GM21515 (cell line): ENCODE results near the gene SURF6.
"Not testable (repeated sequence)": the region's sequence is repeated elsewhere in the genome, so short reads cannot be mapped to it uniquely, and the experiment has no call there.

Experiments used
- ATAC-seq: cut with Tn5 transposase; IDR thresholded peaks from one replicate; pipeline ENCODE4 v1.9.1; 2021; ENCODE audit not compliant: unreplicated experiment

SURF6 gene

DNA sequence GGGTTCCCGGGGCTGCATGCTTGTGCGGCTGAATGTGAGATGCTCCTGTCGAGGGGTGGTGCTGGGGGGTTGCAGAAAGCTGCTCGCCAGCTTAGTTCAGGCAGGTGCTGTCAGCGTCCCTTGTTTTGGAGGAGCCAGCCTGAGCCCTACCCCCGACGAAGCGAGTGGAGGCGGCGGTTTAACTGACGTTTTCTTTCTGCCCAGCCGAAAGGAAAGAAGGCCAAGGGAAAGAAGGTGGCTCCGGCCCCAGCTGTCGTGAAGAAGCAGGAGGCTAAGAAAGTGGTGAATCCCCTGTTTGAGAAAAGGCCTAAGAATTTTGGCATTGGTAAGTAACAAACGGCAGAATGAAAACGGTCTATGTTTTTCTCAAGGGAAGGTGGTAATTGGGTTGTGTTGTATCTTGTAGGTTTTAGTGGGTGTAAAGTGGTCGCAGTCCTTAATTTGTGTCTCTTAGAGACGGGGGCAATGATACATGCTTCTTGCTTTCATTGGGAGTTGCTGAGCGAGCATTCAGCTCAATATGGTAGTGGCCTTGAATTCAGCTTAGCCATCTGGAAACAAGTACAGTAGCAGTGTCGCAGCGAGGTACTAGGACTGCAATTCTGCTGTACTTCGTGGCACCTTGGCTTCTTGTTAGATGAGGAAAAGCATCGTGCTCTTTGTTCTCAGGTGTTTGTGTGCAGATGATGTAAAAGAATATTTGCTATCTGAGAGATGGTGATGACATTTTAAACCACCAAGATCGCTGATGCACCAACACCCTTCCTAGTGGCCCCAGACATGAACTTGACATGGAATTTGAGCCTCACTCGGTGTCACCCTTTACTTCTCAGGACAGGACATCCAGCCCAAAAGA, 13.0 kb upstream of the SURF6 start:
- ATAC-seq: no peak

DNA sequence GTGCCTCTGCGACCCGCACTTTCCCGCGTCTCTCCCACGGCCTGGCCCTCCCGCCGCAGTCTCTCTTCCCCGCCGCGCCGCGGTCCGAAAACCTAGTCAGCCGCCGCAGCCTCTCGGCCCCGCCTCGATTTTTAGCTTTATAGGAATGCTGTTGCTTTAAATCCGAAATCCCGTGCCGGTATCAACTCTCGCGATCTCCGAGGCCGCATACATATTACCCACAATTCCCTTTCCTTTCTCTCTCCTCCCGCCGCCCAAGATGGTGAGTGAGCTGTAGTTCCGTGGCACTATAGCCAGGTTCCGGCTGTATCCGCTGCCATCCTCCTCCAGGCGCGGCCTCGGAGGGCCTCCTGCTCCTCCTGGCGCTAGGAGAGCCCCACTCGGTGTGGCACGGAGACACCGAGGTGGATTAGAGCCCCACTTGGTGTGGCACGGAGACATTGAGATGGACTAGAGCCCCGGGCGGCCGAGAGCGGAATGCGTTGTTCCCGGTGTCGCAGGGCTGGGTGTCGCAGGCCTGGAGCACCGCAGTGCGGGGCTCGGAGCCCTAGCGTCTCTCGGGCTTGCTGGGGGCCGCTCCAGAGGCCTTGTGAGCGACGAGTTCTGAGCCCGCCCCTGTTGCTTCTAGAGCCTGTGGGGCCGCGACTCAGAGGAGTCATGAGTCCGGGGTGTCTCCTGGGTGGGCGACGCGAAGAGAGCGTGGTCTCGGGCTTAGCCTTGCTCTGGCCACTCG, 12.2 kb upstream of the SURF6 start, which contains the start of the genes MED22 and RPL7A:
TSS of gene MED22 (minus strand) at position 147 of the 733 bp plus-strand sequence. CDS start 1,469 bp downstream, outside the sequence.
TSS of gene RPL7A (plus strand) at position 234 of the 733 bp plus-strand sequence. CDS start at position 260, 26 bp downstream.
- ATAC-seq: peak; percentile 59

DNA sequence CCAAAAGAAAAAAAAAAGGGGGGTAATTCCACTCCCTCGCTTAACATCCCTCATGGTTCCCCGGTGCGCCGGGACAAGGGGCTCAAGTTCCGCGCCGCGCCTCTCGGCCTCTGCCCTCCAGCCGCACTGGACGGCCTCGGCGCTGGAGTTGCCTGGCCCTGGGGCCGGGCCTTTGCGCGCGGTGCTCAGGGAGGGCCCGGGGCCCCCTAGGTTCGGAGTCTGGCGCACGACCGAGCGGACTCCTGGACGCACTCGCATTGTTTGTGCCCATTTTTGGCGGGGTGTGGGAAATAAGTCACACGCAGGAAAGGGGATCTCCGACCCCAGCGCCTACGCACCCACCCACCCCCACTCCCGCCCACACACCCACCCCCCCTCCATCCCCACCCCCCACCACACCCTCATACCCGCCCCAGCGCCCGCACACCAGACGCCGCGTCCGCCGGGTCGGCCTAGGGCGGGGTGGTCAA, 11.6 kb upstream of the SURF6 start:
- peak; percentile 28 for ATAC-seq

DNA sequence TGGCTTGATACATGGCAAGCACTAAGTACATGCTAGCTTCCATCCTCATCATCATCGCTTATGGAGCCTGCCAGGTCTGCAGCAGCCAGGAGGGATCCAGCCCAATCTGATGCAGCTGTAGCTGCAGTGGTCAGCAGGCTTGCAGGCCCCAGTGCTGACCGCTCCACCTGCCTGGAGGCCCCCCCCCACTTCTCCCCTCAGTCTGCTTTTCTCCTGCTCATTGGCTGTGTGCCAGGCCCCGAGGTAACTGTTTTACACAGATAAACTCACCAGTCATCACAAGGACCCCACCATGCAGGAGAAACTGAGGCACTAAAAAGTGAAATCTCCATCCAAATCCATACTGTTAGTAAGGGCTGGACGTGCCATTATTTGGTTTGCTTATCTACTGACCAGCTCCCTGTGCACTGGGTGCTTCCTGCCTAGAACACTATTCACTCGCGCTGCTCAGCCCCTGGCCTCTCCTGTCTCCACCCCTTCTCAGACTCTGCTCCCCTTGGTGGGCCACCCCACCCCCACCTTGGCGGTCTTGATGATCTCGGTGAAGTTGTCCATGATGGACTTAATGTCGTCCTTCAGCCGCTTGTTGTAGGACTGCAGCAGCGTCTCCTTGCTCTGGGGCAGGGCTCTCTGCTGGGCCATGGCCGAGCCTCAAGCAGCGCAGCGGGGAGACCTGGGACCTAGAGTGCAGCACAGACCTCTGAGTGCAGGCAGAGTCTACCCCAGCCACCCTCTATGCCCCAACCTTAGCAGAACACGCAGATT, 10.2 kb upstream of the SURF6 start:
- ATAC-seq: no peak

GRCh38 chr9:133345596-133345995, 9.6 kb upstream of the SURF6 start:
- no peak for ATAC-seq

DNA sequence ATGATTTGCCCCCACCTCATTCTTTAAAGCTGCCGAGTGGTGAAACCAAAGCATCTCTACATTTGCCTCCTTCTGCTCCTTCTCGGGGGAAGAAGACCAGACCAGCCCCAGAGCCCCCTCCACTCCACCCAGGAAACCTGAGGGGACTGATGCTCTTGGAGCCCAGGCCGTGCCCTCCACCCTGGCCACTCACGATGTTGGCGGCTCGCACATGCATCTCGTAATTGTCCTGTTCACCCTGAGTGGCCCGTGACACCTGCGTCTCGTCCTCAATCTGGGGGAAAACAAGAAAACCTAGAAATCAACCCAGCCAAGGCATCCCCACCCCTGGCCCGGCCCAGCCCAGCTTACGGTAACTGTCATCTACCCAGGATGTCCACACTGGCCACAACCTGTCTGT, 9.0 kb upstream of the SURF6 start:
- no peak for ATAC-seq

DNA sequence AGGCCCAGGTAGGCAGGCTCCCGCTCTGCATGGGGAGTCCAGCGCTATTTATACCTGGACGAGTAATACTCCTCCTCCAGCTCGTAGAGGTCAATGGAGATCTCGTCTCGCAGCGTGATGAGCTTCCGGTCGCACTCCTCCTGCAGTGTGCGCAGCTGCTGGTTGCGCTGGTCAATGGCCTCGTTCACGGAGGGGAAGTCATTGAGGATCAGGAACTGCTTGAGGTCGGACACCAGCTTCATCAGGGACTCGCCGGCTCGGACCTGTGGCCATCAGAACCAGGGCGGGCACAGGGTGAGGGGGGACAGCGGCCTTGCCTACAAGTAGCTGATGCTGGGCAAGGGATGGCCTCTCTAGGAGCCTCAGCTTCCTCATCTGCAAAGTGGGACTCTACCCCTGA, 8.1 kb upstream of the SURF6 start:
- no peak for ATAC-seq

DNA sequence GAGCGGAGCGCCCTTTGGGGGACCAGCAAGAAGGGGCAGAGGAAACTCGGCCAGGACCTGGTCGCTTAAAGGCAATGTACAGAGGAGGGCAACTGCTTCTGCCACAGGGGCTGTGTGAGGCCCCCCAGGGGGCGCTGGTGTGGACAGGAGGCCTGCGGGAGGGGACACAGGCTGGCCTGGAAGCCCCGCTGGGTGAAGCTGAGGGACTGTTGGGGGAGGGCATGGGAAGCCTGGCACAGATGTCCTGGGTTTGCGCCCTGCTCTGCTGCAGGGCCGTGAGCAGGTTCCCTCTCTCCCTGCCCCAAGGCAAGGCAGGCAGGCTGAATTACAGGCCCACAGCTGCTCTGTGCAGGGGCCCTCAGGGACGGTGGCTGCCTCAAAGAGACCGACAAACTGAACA, 6.6 kb upstream of the SURF6 start:
- ATAC-seq: no peak

GRCh38 chr9:133342069-133342406, 6.0 kb upstream of the SURF6 start:
- no peak for ATAC-seq

DNA sequence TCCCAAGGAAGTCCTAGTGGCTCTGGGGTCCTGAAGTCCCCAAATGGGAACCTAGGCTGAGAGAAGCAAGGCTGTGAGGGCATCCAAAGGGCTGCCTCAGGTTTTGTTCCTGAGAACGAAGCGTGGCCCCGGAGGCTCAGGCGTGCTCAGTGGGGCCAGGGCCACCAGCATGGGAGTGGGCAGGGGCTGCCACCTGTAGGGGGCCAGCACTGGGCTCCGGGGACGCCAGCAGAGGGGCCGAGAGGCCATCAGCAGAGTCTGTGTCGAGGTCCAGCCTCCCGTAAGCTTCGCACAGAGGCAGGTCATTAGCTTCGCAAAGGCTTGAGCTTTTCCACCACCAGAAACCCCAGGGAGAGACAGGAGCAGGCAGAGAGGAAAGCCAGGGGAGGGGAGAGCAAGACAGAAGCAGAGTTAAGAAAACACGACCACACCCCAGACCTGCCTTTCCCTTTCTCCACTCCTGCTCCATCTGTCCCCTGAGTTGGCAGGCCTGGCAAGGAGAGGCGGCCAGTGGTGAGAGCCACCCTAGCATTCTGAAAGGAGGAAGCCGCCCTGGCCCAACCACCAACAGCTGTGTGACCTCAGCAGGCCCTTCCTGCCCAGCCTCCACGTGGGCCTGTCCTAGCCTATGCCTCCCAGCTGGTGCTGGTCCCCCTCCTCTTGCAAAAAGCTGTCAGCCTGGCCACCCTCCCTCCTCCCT, 5.5 kb upstream of the SURF6 start:
- no peak for ATAC-seq

- no peak for ATAC-seq
Measured at GRCh38 chr9:133340916-133341315, 4.9 kb upstream of the SURF6 start.

GRCh38 chr9:133340256-133340655, 4.3 kb upstream of the SURF6 start:
- ATAC-seq: no peak

- no peak for ATAC-seq
Measured at GRCh38 chr9:133339641-133340040, 3.7 kb upstream of the SURF6 start.

DNA sequence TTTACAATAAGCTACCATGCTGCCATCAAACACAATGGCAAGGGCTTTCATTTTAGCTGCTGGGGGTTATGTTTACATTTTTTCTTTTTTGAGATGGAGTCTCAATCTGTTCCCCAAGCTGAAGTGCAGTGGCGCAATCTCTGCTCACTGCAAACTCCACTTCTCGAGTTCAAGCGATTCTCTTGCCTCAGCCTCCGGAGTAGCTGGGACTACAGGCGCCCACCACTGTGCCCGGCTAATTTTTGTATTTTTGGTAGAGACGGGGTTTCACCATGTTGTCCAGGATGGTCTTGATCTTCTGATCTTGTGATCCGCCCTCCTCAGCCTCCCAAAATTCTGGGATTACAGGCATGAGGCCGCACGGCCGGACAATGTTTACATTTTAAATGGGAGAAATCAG, 1.1 kb downstream of the SURF6 start:
- ATAC-seq: not testable (repeated sequence)

DNA sequence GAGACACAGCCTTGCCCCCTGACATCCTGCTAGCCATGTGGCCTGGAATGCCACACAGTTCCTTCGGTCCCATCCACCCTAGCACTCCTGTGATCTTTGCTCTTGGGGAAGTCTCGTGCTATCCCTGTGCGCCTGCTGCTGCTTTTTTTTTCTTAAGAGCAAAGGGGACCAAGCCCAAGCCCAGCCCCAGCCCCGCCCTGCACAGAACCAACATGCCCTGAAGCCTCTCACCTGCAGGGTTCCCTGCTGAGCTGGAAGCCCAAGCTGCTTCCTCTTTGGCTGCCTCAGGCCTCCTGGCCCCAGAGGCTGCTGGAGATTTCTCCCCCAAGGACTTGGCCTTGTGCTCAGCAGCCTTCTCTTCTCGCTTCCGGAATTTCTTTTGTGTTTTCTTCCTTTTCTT, 1.8 kb downstream of the SURF6 start:
- ATAC-seq: no peak

DNA sequence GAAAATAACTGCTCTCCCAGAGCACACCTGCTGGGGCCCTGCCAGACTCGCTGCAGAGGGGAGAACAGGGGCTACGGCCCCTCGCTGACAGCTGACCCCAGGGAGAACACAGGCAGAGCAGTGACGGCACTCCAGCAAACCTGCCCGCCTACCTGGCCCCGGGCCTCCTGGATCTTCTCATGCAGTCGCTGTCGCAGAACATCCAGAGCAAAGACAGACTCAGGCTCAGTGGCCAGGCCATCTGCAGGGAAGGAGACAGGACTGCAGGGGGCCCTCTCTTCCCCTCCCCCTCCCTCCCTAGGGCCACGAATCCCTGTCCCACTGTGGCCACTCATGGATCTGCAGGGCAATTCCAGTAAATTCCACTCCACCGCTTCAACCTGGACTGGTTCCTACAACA, 2.4 kb downstream of the SURF6 start:
- ATAC-seq: no peak

DNA sequence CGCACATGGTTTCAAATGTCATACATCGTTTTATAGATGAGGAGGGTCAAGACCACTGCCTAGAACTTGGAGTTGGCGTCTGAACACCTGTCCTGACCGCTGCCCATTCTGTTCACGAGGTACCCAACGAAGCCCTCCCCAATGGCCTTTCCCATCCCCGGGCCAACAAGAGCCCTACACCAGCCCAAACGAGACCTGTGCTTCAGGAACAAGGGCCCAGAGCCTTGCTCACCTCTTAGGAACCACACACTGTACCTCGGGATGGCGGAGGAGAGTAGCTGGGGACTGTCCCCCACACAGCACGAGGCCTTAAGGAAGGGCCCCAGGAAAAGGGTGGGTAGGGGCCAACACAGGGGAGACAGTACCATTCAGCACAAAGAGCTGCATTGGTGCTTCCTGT, 3.0 kb downstream of the SURF6 start:
- ATAC-seq: no peak

GRCh38 chr9:133332381-133332730, 3.6 kb downstream of the SURF6 start:
- no peak for ATAC-seq

- no peak for ATAC-seq
Measured at GRCh38 chr9:133331641-133332380, 4.2 kb downstream of the SURF6 start.

GRCh38 chr9:133331221-133331620, 4.8 kb downstream of the SURF6 start:
- ATAC-seq: no peak
